Vagina (tissue), 2 donors: ENCODE results near the gene ASS1. TPM values are rescaled to one million over a fixed set of nuclear protein-coding genes. Genes with fewer than 3 reads are reported as not detected.

Source experiments
- DNase-seq, 2 donors: peaks; one replicate each; pipeline ENCODE4 v3.0.0-alpha.2; 2017; ENCODE audit errors: extremely low spot score in 2 of 2
- H3K27ac ChIP-seq: fragments of 200-600 bp; sonication (generic); one replicate; pipeline ENCODE4 v1.5.1; 2019
- H3K27me3 ChIP-seq: fragments of 200-600 bp; sonication (generic); one replicate; pipeline ENCODE4 v1.5.1; 2019
- H3K36me3 ChIP-seq, 2 donors: fragments of 200-600 bp; sonication (generic); one replicate each; pipeline ENCODE4 v1.5.1; 2017 to 2019
- H3K4me1 ChIP-seq: fragments of 200-600 bp; sonication (generic); one replicate; pipeline ENCODE4 v1.5.1; 2019
- H3K4me3 ChIP-seq, 2 donors: fragments of 200-600 bp; sonication (generic); 1 replicate in 1 of 2; 2 replicates in 1 of 2; pipeline ENCODE4 v1.5.1; 2016 to 2019
- H3K9me3 ChIP-seq: fragments of 200-600 bp; sonication (generic); one replicate; pipeline ENCODE4 v1.5.1; 2019
- POLR2A ChIP-seq, 2 donors: fragments of 450-650 bp; IDR thresholded peaks; one replicate each; pipeline ENCODE4 v1.6.1; 2017; ENCODE audit warnings: antibody characterized with exemption in 2 of 2, mild to moderate bottlenecking in 2 of 2, moderate library complexity in 2 of 2
- POLR2AphosphoS5 ChIP-seq, 2 donors: sonication (generic); formaldehyde crosslinking; IDR thresholded peaks; one replicate each; pipeline ENCODE4 v1.9.0; 2017; ENCODE audit warnings: antibody characterized with exemption in 2 of 2, mild to moderate bottlenecking in 2 of 2, low read depth in 1 of 2; ENCODE audit not compliant: insufficient read depth in 1 of 2
- intact Hi-C: fragments of 100-400 bp; cut with DNase I; formaldehyde crosslinking; loops from one replicate; pipeline ENCODE4 v1.15.1; 2023
- total RNA-seq: library from RNA; depleted of rRNA; stranded (reverse); fragments of >200 nt; gene quantifications from one replicate; pipeline ENCODE4 v1.2.3, GENCODE V29; 2016
- TF ChIP-seq, protein P1 (sequence below), 3 experiments: fragments of 450-650 bp in 2 of 3; fragments of 200-600 bp in 1 of 3; sonication (generic) in 1 of 3; IDR thresholded peaks; one replicate each; pipeline ENCODE4 v1.5.1; 2017 to 2019; ENCODE audit warnings: antibody characterized with exemption in 3 of 3, mild to moderate bottlenecking in 2 of 3, moderate library complexity in 2 of 3

ASS1 gene
- total RNA-seq, 1 donor from 2014 or later, result 84.0 TPM

DNA sequence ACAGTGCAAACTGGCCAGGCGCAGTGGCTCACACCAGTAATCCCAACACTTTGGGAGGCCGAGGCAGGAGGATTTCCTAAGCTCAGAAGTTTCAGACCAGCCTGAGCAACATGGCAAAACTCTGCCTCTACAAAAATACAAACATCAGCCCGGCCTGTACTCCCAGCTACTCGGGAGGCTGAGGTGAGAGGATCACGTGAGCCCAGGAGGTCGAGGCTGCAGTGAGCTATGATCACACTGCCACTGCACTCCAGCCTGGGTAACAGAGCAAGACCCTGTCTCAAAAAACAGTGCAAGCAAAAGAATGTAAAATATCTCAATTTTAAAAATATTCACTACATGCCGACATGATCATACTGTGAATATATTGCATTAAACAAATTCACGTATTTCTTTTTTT, 83.9 kb downstream of the ASS1 start:
- Histone ChIP-seq H3K4me3 (no peak overlapping the region), H3K36me3 (no peaks in the 10 kb centered on the region), H3K27ac (no peak overlapping the region), H3K4me1 (no peaks in the 10 kb centered on the region), H3K27me3 (no peaks in the 10 kb centered on the region), H3K9me3 (no peaks in the 10 kb centered on the region)
- TF ChIP-seq POLR2A (IDR thresholded peaks at IDR 0.05) (no peak), POLR2AphosphoS5 (IDR thresholded peaks at IDR 0.05; ENCODE audit: insufficient read depth in 1 of 2, low read depth in 1 of 2) (no peak)
- TF ChIP-seq, protein P1, sequence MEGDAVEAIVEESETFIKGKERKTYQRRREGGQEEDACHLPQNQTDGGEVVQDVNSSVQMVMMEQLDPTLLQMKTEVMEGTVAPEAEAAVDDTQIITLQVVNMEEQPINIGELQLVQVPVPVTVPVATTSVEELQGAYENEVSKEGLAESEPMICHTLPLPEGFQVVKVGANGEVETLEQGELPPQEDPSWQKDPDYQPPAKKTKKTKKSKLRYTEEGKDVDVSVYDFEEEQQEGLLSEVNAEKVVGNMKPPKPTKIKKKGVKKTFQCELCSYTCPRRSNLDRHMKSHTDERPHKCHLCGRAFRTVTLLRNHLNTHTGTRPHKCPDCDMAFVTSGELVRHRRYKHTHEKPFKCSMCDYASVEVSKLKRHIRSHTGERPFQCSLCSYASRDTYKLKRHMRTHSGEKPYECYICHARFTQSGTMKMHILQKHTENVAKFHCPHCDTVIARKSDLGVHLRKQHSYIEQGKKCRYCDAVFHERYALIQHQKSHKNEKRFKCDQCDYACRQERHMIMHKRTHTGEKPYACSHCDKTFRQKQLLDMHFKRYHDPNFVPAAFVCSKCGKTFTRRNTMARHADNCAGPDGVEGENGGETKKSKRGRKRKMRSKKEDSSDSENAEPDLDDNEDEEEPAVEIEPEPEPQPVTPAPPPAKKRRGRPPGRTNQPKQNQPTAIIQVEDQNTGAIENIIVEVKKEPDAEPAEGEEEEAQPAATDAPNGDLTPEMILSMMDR (IDR thresholded peaks at IDR 0.05), result no peak
- intact Hi-C loops, result no loop called here
- no peak for DNase-seq

DNA sequence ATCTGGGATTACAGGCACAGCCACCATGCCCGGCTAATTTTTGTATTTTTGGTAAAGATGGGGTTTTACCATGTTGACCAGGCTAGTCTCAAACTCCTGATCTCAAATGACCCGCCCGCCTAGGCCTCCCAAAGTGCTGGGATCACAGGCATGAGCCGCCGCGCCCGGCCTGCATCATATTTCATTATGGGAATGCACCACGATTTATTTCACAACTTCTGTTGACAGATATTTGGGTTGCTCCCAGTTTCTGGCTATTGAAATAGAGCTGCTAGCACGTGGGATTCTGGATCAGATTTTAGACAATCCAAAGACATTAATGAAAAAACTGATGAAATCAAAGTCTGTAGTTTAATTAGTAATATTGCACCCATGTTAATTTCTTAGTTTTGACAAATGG, 86.2 kb downstream of the ASS1 start:
- Histone ChIP-seq H3K9me3 (no peaks in the 10 kb centered on the region), H3K27me3 (no peaks in the 10 kb centered on the region), H3K27ac (no peak overlapping the region), H3K4me1 (peaks cover 6% of the 10 kb centered on the region), H3K4me3 (no peak overlapping the region), H3K36me3 (no peaks in the 10 kb centered on the region)
- intact Hi-C loops, result no loop called here
- TF ChIP-seq POLR2A (IDR thresholded peaks at IDR 0.05) (no peak), POLR2AphosphoS5 (IDR thresholded peaks at IDR 0.05; ENCODE audit: insufficient read depth in 1 of 2, low read depth in 1 of 2) (peak in 1 of 2 donors; percentile 76)
- TF ChIP-seq, protein P1 (IDR thresholded peaks at IDR 0.05), result no peak
- DNase-seq, result no peak

DNA sequence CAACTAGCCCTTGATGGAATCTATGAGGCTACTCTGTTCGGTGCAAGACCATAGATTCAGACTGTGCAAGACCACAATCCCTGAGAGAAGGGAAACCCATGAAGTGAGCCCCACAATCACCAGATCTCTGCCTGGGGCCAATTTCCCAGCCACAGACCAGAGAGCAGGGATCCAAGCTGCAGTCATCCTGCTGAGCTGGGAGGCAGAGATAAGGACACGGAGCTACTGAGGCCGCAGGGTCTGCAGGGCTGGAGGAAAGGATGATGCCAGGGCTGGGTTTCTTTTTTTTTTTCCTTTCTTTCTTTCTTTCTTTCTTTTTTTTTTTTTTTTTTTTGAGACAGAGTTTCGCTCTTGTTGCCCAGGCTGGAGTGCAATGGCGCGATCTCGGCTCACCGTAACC, 86.9 kb downstream of the ASS1 start:
- H3K27me3 ChIP-seq, result no peaks in the 10 kb centered on the region
- intact Hi-C loops, result no loop called here
- H3K36me3 ChIP-seq, result no peaks in the 10 kb centered on the region
- H3K9me3 ChIP-seq, result no peaks in the 10 kb centered on the region
- TF ChIP-seq POLR2AphosphoS5 (IDR thresholded peaks at IDR 0.05; ENCODE audit: insufficient read depth in 1 of 2, low read depth in 1 of 2), result no peak
- TF ChIP-seq POLR2A (IDR thresholded peaks at IDR 0.05), result no peak
- TF ChIP-seq, protein P1 (IDR thresholded peaks at IDR 0.05), result no peak
- H3K27ac ChIP-seq, result no peak overlapping the region
- DNase-seq, result no peak
- peaks cover 14% of the 10 kb centered on the region for H3K4me1 ChIP-seq
- H3K4me3 ChIP-seq, result no peak overlapping the region

DNA sequence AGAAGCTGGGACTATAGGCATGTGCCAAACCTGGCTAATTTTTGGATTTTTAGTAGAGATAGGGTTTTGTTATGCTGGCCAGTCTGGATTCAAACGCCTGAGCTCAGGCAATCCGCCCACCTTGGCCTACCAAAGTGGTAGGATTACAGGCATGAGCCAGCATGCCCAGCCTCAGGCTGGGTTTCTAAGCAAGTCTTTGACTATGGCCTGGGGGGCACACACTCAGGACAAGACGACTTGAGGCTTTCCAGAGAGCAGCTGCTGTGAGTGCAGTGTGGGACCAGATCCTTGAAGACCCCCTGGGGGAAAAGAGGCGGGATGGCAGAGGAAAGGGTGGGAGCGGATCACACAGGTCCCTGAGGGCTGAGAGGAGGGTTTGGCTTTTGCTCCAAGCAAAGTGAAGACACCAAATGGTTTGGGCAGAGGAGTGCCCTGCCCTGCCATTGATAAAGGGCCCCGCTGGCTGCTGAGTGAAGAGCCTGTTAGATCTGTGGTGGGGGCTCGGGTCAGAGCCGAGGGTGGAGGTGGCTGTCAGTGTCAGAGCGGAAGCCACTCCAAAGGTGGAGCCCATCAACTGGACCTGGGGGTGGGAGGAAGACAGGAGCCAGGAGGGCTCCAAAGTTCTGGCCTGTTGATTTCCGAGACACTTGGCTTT, 87.8 kb downstream of the ASS1 start:
- DNase-seq, result no peak
- peaks cover 22% of the 10 kb centered on the region for H3K4me1 ChIP-seq
- intact Hi-C loops, result no loop called here
- H3K36me3 ChIP-seq, result no peaks in the 10 kb centered on the region
- H3K27ac ChIP-seq, result no peak overlapping the region
- no peak for TF ChIP-seq POLR2AphosphoS5 (IDR thresholded peaks at IDR 0.05; ENCODE audit: insufficient read depth in 1 of 2, low read depth in 1 of 2)
- no peak for TF ChIP-seq POLR2A (IDR thresholded peaks at IDR 0.05)
- TF ChIP-seq, protein P1 (IDR thresholded peaks at IDR 0.05), result no peak
- no peaks in the 10 kb centered on the region for H3K27me3 ChIP-seq
- no peaks in the 10 kb centered on the region for H3K9me3 ChIP-seq
- H3K4me3 ChIP-seq, result no peak overlapping the region

DNA sequence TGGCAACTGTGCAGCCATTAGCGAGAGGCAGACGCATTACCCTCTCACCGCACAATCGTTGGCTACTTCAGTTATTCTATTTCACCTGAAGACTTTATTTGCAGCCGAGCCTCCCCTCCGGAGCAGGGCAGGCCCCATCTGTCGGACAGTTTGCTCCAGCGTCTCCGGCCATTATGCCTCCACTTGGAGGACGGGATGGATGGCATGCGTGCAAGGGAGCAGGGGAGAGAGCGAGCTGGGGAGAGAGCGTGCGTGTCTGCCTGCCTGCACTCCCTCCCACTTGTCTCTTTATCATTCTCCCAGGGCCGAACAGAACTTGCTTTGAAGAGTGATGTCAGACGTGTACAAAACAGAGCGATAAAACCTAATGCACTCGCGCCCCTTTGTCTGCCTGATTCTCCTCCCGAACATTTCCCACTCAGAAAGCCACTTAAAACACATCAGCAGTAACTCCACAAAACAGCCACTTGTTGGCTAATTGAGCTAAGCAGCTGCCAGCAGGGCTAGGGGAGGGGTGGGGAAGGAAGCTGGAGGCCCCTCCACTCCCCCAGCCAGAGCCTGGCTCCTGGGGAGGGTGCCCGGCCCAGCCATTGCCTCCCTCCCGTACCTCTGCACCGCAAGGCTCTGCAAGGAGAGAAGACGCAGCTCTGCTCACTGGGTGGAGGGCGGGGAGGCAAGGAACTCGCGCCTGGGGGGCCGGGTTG, 91.2 kb downstream of the ASS1 start:
- no peaks in the 10 kb centered on the region for H3K27me3 ChIP-seq
- no peak overlapping the region for H3K27ac ChIP-seq
- TF ChIP-seq POLR2A (IDR thresholded peaks at IDR 0.05), result no peak
- H3K9me3 ChIP-seq, result no peaks in the 10 kb centered on the region
- H3K4me1 ChIP-seq, result peaks cover 32% of the 10 kb centered on the region
- no peak for DNase-seq
- H3K36me3 ChIP-seq, result no peaks in the 10 kb centered on the region
- intact Hi-C loops, result no loop called here
- H3K4me3 ChIP-seq, result peak overlapping the region in 1 of 2 donors; percentile 31
